Transverse colon (tissue), 4 donors: Measurements from ENCODE around the gene BRF1.

Experiments used
- CTCF ChIP-seq, 5 experiments: fragments of 200-600 bp in 3 of 5; fragments of 450-650 bp in 2 of 5; sonication (generic) in 3 of 5; IDR thresholded peaks; 1 replicate in 2 of 5; 2 replicates in 3 of 5; pipeline ENCODE4 v1.5.1; 2016 to 2017; ENCODE audit warnings: antibody characterized with exemption in 5 of 5, inconsistent platforms in 3 of 5, mild to moderate bottlenecking in 2 of 5, moderate library complexity in 1 of 5
- POLR2A ChIP-seq: fragments of 450-650 bp; IDR thresholded peaks from one replicate; pipeline ENCODE4 v1.6.1; 2016; ENCODE audit warnings: antibody characterized with exemption, mild to moderate bottlenecking, moderate library complexity
- POLR2AphosphoS5 ChIP-seq, 3 donors: sonication (generic); formaldehyde crosslinking; IDR thresholded peaks; one replicate each; pipeline ENCODE4 v1.6.1; 2016; ENCODE audit warnings: antibody characterized with exemption in 3 of 3

GRCh38 chr14:105324080-105324778, 23.4 kb upstream of the BRF1 start:
- TF ChIP-seq CTCF (IDR thresholded peaks at IDR 0.05) (no peak), POLR2A (no peak), POLR2AphosphoS5 (IDR thresholded peaks at IDR 0.05) (no peak)
